HG03378 (cell line): ENCODE data around the gene CIDEB.

Source experiments
- ATAC-seq: cut with Tn5 transposase; IDR thresholded peaks from one replicate; pipeline ENCODE4 v1.9.1; 2021; ENCODE audit warnings: mild to moderate bottlenecking, moderate library complexity; ENCODE audit not compliant: unreplicated experiment

Gene CIDEB

GRCh38 chr14:24255931-24256711 lies 51.7 kb downstream of the CIDEB start:
- no peak for ATAC-seq

DNA sequence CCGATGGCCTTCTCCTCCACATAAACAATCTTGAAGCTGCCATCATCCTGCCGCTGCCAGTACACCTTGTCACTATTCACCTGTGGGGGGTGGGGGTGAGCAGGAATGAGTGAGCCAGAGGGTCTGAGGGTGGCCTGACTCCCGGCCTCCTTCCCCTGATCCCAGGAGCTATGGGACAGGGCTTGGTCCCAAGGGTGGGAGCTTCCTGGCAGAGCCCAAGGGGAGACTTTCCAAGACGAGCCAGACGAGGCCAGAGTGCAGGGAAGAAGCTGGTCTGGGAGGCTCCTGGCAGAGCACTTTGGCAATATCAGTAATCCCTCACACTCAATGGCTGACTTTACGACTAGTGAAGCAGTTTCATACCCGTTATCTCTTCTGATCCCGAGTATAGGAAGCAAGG lies 52.3 kb downstream of the CIDEB start:
- ATAC-seq = no peak
